Neural progenitor cell (in vitro differentiated cells): ENCODE results near the gene PAEP.

Source experiments
- EZH2 ChIP-seq: fragments of 200-600 bp; sonication (generic); IDR thresholded peaks from 2 replicates; pipeline ENCODE4 v1.6.1; 2017; ENCODE audit warnings: antibody characterized with exemption, mild to moderate bottlenecking, moderate library complexity
- EZH2phosphoT487 ChIP-seq: fragments of 200-600 bp; sonication (generic); IDR thresholded peaks from 2 replicates; pipeline ENCODE4 v1.6.1; 2017; ENCODE audit warnings: antibody characterized with exemption
- TF ChIP-seq, protein P1 (sequence below): fragments of 200-600 bp; sonication (generic); IDR thresholded peaks from 2 replicates; pipeline ENCODE4 v1.5.1; 2017; ENCODE audit warnings: antibody characterized with exemption, mild to moderate bottlenecking

- TF ChIP-seq, protein P1, sequence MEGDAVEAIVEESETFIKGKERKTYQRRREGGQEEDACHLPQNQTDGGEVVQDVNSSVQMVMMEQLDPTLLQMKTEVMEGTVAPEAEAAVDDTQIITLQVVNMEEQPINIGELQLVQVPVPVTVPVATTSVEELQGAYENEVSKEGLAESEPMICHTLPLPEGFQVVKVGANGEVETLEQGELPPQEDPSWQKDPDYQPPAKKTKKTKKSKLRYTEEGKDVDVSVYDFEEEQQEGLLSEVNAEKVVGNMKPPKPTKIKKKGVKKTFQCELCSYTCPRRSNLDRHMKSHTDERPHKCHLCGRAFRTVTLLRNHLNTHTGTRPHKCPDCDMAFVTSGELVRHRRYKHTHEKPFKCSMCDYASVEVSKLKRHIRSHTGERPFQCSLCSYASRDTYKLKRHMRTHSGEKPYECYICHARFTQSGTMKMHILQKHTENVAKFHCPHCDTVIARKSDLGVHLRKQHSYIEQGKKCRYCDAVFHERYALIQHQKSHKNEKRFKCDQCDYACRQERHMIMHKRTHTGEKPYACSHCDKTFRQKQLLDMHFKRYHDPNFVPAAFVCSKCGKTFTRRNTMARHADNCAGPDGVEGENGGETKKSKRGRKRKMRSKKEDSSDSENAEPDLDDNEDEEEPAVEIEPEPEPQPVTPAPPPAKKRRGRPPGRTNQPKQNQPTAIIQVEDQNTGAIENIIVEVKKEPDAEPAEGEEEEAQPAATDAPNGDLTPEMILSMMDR: no peak
- TF ChIP-seq EZH2phosphoT487 (no peak), EZH2 (no peak)
Observed at GRCh38 chr9:135536216-135536615, 25.3 kb upstream of the PAEP start.
